CD4-positive, CD25-positive, alpha-beta regulatory T cell (primary cell): Measurements from ENCODE around the gene ST6GAL1. TPM values are rescaled to one million over a fixed set of nuclear protein-coding genes. Genes with fewer than 3 reads are reported as not detected.
"Not testable (repeated sequence)": the region's sequence is repeated elsewhere in the genome, so short reads cannot be mapped to it uniquely, and the experiment has no call there.

Experiments used
- ATAC-seq, 2 donors: fragments of 150-1000 bp; cut with Tn5 transposase; one replicate each; pipeline ENCODE4 v1.10.0; 2021; ENCODE audit warnings: low read depth in 2 of 2, moderate number of reproducible peaks in 2 of 2, moderate library complexity in 1 of 2
- DNase-seq, 3 donors: peaks; one replicate each; pipeline versions ENCODE4 v3.0.0 to v3.0.0-alpha.2; 2012 to 2022; ENCODE audit warnings: mixed read lengths in 1 of 3
- H3K27ac ChIP-seq: one replicate; pipeline ENCODE4 v1.7.0; 2013; ENCODE audit warnings: mild to moderate bottlenecking, low read length; ENCODE audit not compliant: insufficient read depth, poor library complexity, severe bottlenecking
- H3K27me3 ChIP-seq: one replicate; pipeline ENCODE4 v1.7.0; 2013; ENCODE audit warnings: low read length; ENCODE audit not compliant: control insufficient read depth, insufficient read depth
- H3K36me3 ChIP-seq: one replicate; pipeline ENCODE4 v1.7.0; 2013; ENCODE audit warnings: mild to moderate bottlenecking, low read length, moderate library complexity; ENCODE audit not compliant: control insufficient read depth, insufficient read depth
- H3K4me1 ChIP-seq: 2 replicates; pipeline ENCODE4 v1.7.0; 2013; ENCODE audit warnings: mild to moderate bottlenecking, low read length; ENCODE audit not compliant: insufficient read depth, control insufficient read depth, poor library complexity, severe bottlenecking
- H3K4me3 ChIP-seq: one replicate; pipeline ENCODE4 v1.7.0; 2013; ENCODE audit warnings: low read depth, mild to moderate bottlenecking, low read length, moderate library complexity
- H3K9me3 ChIP-seq, 2 experiments: 1 replicate in 1 of 2; 2 replicates in 1 of 2; pipeline ENCODE4 v1.7.0; 2013; ENCODE audit warnings: low read length in 2 of 2, mild to moderate bottlenecking in 1 of 2, moderate library complexity in 1 of 2; ENCODE audit not compliant: control insufficient read depth in 2 of 2
- H3K27ac Mint-ChIP-seq, 3 donors: one replicate each; pipeline ENCODE4 v1.8.0; 2020 to 2022; ENCODE audit warnings: mild to moderate bottlenecking in 3 of 3, mixed read lengths in 3 of 3, moderate library complexity in 2 of 3
- H3K27me3 Mint-ChIP-seq: one replicate; pipeline ENCODE4 v1.8.0; 2022; ENCODE audit warnings: mild to moderate bottlenecking, mixed read lengths
- H3K36me3 Mint-ChIP-seq: one replicate; pipeline ENCODE4 v1.8.0; 2020; ENCODE audit warnings: mixed read lengths
- H3K4me1 Mint-ChIP-seq, 4 donors: one replicate each; pipeline ENCODE4 v1.8.0; 2020 to 2022; ENCODE audit warnings: mixed read lengths in 4 of 4, mild to moderate bottlenecking in 1 of 4
- H3K4me3 Mint-ChIP-seq, 4 donors: one replicate each; pipeline ENCODE4 v1.8.0; 2020 to 2022; ENCODE audit warnings: mild to moderate bottlenecking in 4 of 4, mixed read lengths in 4 of 4, moderate library complexity in 3 of 4
- H3K9me3 Mint-ChIP-seq, 7 donors: one replicate each; pipeline ENCODE4 v1.8.0; 2020 to 2022; ENCODE audit warnings: mixed read lengths in 7 of 7, mild to moderate bottlenecking in 3 of 7, moderate library complexity in 2 of 7
- polyA plus RNA-seq, 4 donors: library from polyadenylated mRNA; unstranded; fragments of 300-500 nt; fragmentation: Illumina TruSeq; gene quantifications; one replicate each; pipeline ENCODE4 v1.2.3, GENCODE V29; 2021
- total RNA-seq: library from RNA; stranded (reverse); gene quantifications from one replicate; pipeline ENCODE4 v1.2.3, GENCODE V29; 2022

The ST6GAL1 gene
- total and polyA plus RNA-seq, 5 donors from 2014 or later, result 125 to 184 (median 159) TPM

GRCh38 chr3:186888569-186888968 is 41.8 kb upstream of the ST6GAL1 start:
- Histone ChIP-seq H3K27me3 (no peaks in the 10 kb centered on the region), H3K4me3 (no peak overlapping the region), H3K4me1 (peaks cover 5% of the 10 kb centered on the region), H3K36me3 (no peaks in the 10 kb centered on the region), H3K9me3 (no peaks in the 10 kb centered on the region), H3K27ac (no peak overlapping the region)
- H3K9me3 Mint-ChIP-seq, result peaks cover 0 to 2% (median 0%) of the 10 kb centered on the region in 7 donors
- H3K36me3 Mint-ChIP-seq, result no peaks in the 10 kb centered on the region
- DNase-seq, result no peak
- H3K27me3 Mint-ChIP-seq, result peaks cover 5% of the 10 kb centered on the region
- H3K4me3 Mint-ChIP-seq, result no peak overlapping the region
- peaks cover 3 to 19% (median 13%) of the 10 kb centered on the region in 4 donors for H3K4me1 Mint-ChIP-seq
- peak overlapping the region in 1 of 3 donors; percentile 2 for H3K27ac Mint-ChIP-seq
- no peak for ATAC-seq

DNA sequence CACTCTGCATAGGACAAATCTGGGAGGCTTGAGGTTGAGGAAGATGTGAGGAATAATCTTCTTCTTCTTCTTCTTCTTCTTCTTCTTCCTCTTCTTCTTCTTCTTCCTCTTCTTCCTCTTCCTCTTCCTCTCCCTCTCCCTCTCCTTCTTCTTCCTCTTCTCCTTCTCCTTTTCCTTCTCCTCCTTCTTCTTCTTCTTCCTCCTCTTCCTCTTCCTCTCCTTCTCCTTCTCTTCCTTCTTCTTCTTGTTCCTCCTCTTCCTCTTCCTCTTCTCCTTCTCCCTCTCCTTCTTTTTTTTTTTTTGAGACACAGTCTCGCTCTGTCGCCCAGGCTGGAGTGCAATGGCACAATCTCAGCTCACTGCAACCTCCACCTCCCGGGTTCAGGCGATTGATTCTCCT is 40.6 kb upstream of the ST6GAL1 start:
- Mint-ChIP-seq H3K27ac (peak overlapping the region in 1 of 3 donors; percentile 92), H3K4me1 (peaks cover 0 to 15% (median 9%) of the 10 kb centered on the region in 4 donors)
- not testable (repeated sequence) for H3K27me3 ChIP-seq, H3K9me3 Mint-ChIP-seq, H3K27ac ChIP-seq, H3K27me3 Mint-ChIP-seq, H3K4me3 ChIP-seq, H3K4me3 Mint-ChIP-seq, H3K36me3 Mint-ChIP-seq, ATAC-seq, H3K9me3 ChIP-seq, H3K4me1 ChIP-seq, H3K36me3 ChIP-seq, DNase-seq

DNA sequence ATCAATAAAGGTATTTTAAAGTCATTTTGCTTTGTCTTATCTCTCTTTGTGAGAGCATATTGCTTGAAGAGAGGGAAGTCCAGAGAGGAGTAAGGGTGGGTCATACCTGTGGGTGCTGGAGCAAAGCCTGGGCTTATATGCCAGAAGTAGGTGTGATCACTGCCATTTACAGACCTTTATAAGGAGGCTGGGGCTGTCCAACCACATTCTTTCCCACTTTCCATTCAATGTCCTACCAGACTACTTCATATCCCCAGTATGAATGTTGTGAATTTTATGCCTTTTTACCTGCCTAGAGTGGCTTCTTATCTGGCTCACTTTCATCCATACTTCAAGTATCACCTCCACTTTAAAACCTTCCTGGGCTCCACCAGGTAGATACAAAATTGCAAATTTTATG is 39.4 kb upstream of the ST6GAL1 start:
- Histone ChIP-seq H3K27me3 (no peaks in the 10 kb centered on the region), H3K4me3 (no peak overlapping the region), H3K9me3 (no peaks in the 10 kb centered on the region), H3K27ac (no peak overlapping the region), H3K4me1 (no peaks in the 10 kb centered on the region), H3K36me3 (no peaks in the 10 kb centered on the region)
- no peaks in the 10 kb centered on the region for H3K36me3 Mint-ChIP-seq
- ATAC-seq, result no peak
- no peak overlapping the region for H3K4me3 Mint-ChIP-seq
- no peak for DNase-seq
- peaks cover 5% of the 10 kb centered on the region for H3K27me3 Mint-ChIP-seq
- no peak overlapping the region for H3K27ac Mint-ChIP-seq
- H3K9me3 Mint-ChIP-seq, result peaks cover 0 to 2% (median 0%) of the 10 kb centered on the region in 7 donors
- H3K4me1 Mint-ChIP-seq, result peaks cover 0 to 11% (median 8%) of the 10 kb centered on the region in 4 donors

DNA sequence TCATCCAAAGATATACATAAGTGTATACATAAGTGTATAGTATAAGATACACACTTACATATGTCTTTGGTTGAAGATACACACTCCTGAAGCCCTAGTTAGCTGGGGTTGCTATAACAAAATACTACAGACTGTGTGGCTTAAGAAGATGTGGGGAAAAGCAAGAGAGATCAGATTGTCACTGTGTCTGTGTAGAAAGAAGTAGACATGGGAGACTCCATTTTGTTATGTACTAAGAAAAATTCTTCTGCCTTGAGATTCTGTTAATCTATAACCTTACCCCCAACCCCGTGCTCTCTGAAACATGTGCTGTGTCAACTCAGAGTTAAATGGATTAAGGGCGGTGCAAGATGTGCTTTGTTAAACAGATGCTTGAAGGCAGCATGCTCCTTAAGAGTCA is 37.3 kb upstream of the ST6GAL1 start:
- H3K27ac Mint-ChIP-seq, H3K4me3 ChIP-seq, H3K36me3 Mint-ChIP-seq, H3K4me3 Mint-ChIP-seq, DNase-seq, H3K27me3 Mint-ChIP-seq, H3K9me3 ChIP-seq, H3K9me3 Mint-ChIP-seq, H3K27me3 ChIP-seq, ATAC-seq, H3K4me1 ChIP-seq, H3K27ac ChIP-seq, H3K36me3 ChIP-seq: not testable (repeated sequence)
- peaks cover 0 to 12% (median 4%) of the 10 kb centered on the region in 4 donors for H3K4me1 Mint-ChIP-seq

- H3K27me3 ChIP-seq, result no peaks in the 10 kb centered on the region
- no peaks in the 10 kb centered on the region for H3K36me3 ChIP-seq
- Mint-ChIP-seq H3K36me3 (no peaks in the 10 kb centered on the region), H3K9me3 (peaks cover 0 to 2% (median 0%) of the 10 kb centered on the region in 7 donors), H3K27ac (peak overlapping the region in 1 of 3 donors; percentile 4), H3K4me1 (peaks cover 0 to 15% (median 8%) of the 10 kb centered on the region in 4 donors), H3K4me3 (peak overlapping the region in 1 of 4 donors; percentile 11), H3K27me3 (no peaks in the 10 kb centered on the region)
- ATAC-seq, result no peak
- no peaks in the 10 kb centered on the region for H3K9me3 ChIP-seq
- no peak for DNase-seq
- peaks cover under 1% of the 10 kb centered on the region for H3K4me1 ChIP-seq
- no peak overlapping the region for H3K4me3 ChIP-seq
- H3K27ac ChIP-seq, result no peak overlapping the region
These were observed 34.9 kb upstream of the ST6GAL1 start for GRCh38 chr3:186895406-186895805.

- no peak for DNase-seq
- peaks cover 6% of the 10 kb centered on the region for H3K4me1 ChIP-seq
- peaks cover 6 to 21% (median 14%) of the 10 kb centered on the region in 4 donors for H3K4me1 Mint-ChIP-seq
- H3K27ac ChIP-seq, result no peak overlapping the region
- no peaks in the 10 kb centered on the region for H3K27me3 ChIP-seq
- no peak for ATAC-seq
- no peak overlapping the region for H3K4me3 Mint-ChIP-seq
- H3K27ac Mint-ChIP-seq, result no peak overlapping the region
- peaks cover 0 to 2% (median 0%) of the 10 kb centered on the region in 7 donors for H3K9me3 Mint-ChIP-seq
- no peaks in the 10 kb centered on the region for H3K9me3 ChIP-seq
- H3K27me3 Mint-ChIP-seq, result no peaks in the 10 kb centered on the region
- H3K4me3 ChIP-seq, result no peak overlapping the region
- H3K36me3 Mint-ChIP-seq, result no peaks in the 10 kb centered on the region
- H3K36me3 ChIP-seq, result no peaks in the 10 kb centered on the region
These were observed 34.3 kb upstream of the ST6GAL1 start for GRCh38 chr3:186896006-186896405.

- Mint-ChIP-seq H3K9me3 (peaks cover 0 to 2% (median 0%) of the 10 kb centered on the region in 7 donors), H3K4me3 (no peak overlapping the region), H3K27ac (no peak overlapping the region), H3K36me3 (no peaks in the 10 kb centered on the region), H3K27me3 (no peaks in the 10 kb centered on the region), H3K4me1 (peaks cover 11 to 27% (median 17%) of the 10 kb centered on the region in 4 donors)
- DNase-seq (no peak), ATAC-seq (no peak)
- Histone ChIP-seq H3K9me3 (no peaks in the 10 kb centered on the region), H3K4me1 (peaks cover 15% of the 10 kb centered on the region), H3K36me3 (no peaks in the 10 kb centered on the region), H3K27me3 (no peaks in the 10 kb centered on the region), H3K27ac (no peak overlapping the region), H3K4me3 (no peak overlapping the region)
These were observed 33.5 kb upstream of the ST6GAL1 start for GRCh38 chr3:186896875-186897274.

DNA sequence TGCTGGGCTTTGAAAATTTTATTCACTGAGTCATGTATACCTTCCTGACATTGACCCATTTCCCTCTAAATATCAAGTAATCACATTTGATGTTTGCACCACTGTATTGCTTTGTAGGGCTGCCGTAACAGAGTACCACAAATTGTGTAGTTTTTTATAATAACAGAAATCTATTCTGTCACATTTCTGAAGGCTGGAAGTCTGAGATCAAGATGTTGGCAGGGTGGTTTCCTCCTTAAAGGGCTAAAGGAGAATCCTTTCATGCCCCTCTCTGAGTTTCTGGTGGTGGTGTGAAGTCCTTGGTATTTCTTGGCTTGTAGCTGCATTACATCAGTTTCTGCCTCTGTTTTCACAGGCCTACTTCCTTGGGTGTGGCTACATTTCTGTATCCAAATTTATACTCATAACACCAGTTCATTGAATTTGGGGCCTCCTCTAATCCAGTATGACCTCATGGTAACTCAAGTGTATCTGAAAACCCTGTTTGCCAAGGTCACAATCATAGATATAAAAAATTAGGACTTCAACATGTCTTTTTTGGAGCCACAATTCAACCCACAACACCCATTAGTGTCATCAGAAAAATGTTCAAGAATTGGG is 29.1 kb upstream of the ST6GAL1 start:
- Mint-ChIP-seq H3K4me1 (peaks cover 16 to 40% (median 19%) of the 10 kb centered on the region in 4 donors), H3K9me3 (peaks cover 4 to 33% (median 15%) of the 10 kb centered on the region in 7 donors), H3K27me3 (no peaks in the 10 kb centered on the region), H3K27ac (peak overlapping the region; percentile 65 to 87 (median 86)), H3K4me3 (peak overlapping the region in 3 of 4 donors; percentile 5 to 68 (median 19)), H3K36me3 (peaks cover 14% of the 10 kb centered on the region)
- no peaks in the 10 kb centered on the region for H3K27me3 ChIP-seq
- DNase-seq, result peak in 2 of 3 donors; percentile 16 to 77
- peak overlapping the region; percentile 34 for H3K4me3 ChIP-seq
- H3K27ac ChIP-seq, result no peak overlapping the region
- H3K9me3 ChIP-seq, result peaks cover 5 to 7% of the 10 kb centered on the region in 2 experiments
- ATAC-seq, result peak; percentile 57 to 80
- H3K36me3 ChIP-seq, result no peaks in the 10 kb centered on the region
- H3K4me1 ChIP-seq, result peaks cover 16% of the 10 kb centered on the region
